IgD-negative memory B cell (primary cell): ENCODE data around the gene TUBGCP5. TPM values are rescaled to one million over a fixed set of nuclear protein-coding genes. Genes with fewer than 3 reads are reported as not detected.
A peak's percentile ranks its signal among the peaks of the same experiment; 100 is the strongest.
"Not testable (repeated sequence)": the region's sequence is repeated elsewhere in the genome, so short reads cannot be mapped to it uniquely, and the experiment has no call there.

ENCODE experiments used
- H3K27ac Mint-ChIP-seq, 3 donors: one replicate each; pipeline ENCODE4 v1.8.0; 2020 to 2022; ENCODE audit warnings: mild to moderate bottlenecking in 3 of 3, mixed read lengths in 3 of 3, moderate library complexity in 1 of 3
- H3K27me3 Mint-ChIP-seq: one replicate; pipeline ENCODE4 v1.8.0; 2021; ENCODE audit warnings: mixed read lengths
- H3K36me3 Mint-ChIP-seq: one replicate; pipeline ENCODE4 v1.8.0; 2020; ENCODE audit warnings: mild to moderate bottlenecking, mixed read lengths
- H3K4me1 Mint-ChIP-seq, 3 donors: one replicate each; pipeline ENCODE4 v1.8.0; 2020 to 2022; ENCODE audit warnings: mixed read lengths in 3 of 3, mild to moderate bottlenecking in 1 of 3
- H3K4me3 Mint-ChIP-seq, 4 donors: one replicate each; pipeline ENCODE4 v1.8.0; 2020 to 2022; ENCODE audit warnings: mild to moderate bottlenecking in 4 of 4, mixed read lengths in 4 of 4, moderate library complexity in 3 of 4
- H3K9me3 Mint-ChIP-seq, 3 donors: one replicate each; pipeline ENCODE4 v1.8.0; 2020 to 2021; ENCODE audit warnings: mixed read lengths in 3 of 3, mild to moderate bottlenecking in 1 of 3
- polyA plus RNA-seq: library from polyadenylated mRNA; unstranded; fragments of 300-500 nt; fragmentation: Illumina TruSeq; gene quantifications from one replicate; pipeline ENCODE4 v1.2.3, GENCODE V29; 2021

The TUBGCP5 gene
- polyA plus RNA-seq = 4.8 TPM

DNA sequence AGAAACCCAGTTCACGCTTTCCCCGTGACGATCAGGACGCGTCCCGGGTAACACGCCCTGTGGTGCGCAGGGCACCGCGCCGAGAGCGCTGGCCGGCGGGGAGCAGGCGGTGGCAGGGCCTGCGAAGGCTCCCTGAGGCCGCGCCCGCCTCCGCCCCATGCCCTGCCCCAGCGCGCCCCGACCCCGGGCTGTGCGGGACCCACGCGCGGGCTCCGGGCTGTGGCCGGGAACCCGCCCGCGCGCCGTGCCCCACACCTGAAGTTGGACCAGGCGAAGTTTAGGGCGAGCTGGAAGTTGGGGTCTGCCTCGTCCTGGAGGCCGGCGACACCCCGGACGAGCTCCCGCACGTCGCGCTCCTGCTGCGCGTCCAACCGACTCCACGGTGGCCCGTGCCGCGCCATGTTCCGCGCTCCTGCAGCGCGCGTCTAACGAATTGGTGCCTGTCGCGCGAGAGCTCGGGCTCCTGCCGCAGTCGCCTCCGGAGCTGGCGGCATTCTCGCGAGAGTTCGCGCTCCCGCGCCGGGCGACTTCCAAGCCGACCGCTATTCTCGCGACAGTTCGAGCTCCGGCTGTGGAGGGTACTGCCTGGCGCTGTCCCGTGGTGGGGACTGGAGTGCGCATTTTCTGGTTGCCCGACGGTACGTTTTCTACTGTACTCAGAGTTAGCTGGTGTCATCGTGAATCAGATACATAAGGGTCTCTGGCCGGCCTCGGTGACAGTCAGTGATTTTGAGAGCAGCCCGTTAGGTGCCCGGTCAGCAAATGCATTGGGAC lies at the start of gene TUBGCP5:
Gene TUBGCP5 (minus strand): TSS at position 427 of the 774 bp plus-strand sequence. CDS start 26 bp downstream, at position 401.
- peak within 1 kb of the TSS; percentile 83 to 96 (median 89) for H3K27ac Mint-ChIP-seq
- peak within 1 kb of the TSS; percentile 86 to 96 (median 92) for H3K4me3 Mint-ChIP-seq
- peaks cover 7 to 9% (median 8%) of the 10 kb centered on the region in 3 donors for H3K4me1 Mint-ChIP-seq
- no peaks in the 10 kb centered on the region for H3K9me3 Mint-ChIP-seq
- H3K36me3 Mint-ChIP-seq = no peaks in the 10 kb centered on the region
- peaks cover 2% of the 10 kb centered on the region for H3K27me3 Mint-ChIP-seq

DNA sequence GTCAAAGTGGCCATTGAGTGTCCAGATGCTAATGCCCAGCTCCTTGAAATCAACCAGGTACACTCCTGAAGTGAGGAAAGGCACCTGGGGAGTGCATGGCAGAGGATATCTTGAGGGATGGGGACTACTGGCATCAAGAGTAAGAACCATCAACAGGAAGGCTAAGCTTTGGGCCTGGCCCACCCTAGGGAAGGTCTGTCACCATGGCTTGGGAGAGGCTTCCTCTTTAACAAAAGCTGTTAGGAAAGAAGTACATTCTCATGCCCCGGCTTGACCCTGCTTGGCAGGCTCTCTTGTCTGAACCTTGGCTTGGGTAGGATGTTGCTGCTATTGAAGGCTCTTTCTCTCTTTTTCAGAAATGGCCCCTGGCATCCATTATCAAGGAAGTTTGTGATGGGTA lies 43.7 kb upstream of the TUBGCP5 start:
- no peaks in the 10 kb centered on the region for H3K27me3 Mint-ChIP-seq
- H3K36me3 Mint-ChIP-seq = no peaks in the 10 kb centered on the region
- H3K4me3 Mint-ChIP-seq = no peak overlapping the region
- no peaks in the 10 kb centered on the region for H3K4me1 Mint-ChIP-seq
- no peak overlapping the region for H3K27ac Mint-ChIP-seq
- no peaks in the 10 kb centered on the region for H3K9me3 Mint-ChIP-seq

DNA sequence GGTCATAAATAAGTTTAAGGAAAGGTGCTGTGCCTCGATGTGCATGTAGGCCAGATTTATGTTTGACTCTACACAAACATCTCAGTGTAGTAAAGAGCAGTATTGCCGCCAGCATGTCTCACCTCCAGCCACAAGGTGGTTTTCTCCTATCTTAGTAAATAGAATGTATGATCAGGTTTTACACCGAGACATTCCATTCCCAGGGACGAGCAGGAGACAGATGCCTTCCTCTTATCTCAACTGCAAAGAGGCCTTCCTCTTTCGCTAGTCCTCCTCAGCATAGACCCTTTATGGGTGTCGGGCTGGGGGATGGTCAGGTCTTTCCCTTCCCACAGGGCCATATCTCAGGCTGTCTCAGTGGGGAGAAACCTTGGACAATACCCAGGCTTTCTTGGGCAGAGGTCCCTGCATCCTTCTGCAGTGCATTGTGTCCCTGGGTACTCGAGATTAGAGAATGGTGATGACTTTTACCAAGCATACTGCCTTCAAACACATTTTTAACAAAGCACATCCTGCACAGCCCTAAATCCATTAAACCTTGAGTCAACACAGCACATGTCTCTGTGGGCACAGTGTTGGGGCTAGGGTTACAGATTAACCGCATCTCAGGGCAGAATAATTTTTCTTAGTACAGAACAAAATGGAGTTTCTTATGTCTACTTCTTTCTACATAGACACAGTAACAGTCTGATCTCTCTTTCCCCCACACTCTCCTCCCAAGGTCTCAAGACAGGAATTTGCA lies 42.8 kb upstream of the TUBGCP5 start:
- H3K36me3 Mint-ChIP-seq, H3K9me3 Mint-ChIP-seq, H3K4me3 Mint-ChIP-seq, H3K27me3 Mint-ChIP-seq, H3K27ac Mint-ChIP-seq, H3K4me1 Mint-ChIP-seq: not testable (repeated sequence)

DNA sequence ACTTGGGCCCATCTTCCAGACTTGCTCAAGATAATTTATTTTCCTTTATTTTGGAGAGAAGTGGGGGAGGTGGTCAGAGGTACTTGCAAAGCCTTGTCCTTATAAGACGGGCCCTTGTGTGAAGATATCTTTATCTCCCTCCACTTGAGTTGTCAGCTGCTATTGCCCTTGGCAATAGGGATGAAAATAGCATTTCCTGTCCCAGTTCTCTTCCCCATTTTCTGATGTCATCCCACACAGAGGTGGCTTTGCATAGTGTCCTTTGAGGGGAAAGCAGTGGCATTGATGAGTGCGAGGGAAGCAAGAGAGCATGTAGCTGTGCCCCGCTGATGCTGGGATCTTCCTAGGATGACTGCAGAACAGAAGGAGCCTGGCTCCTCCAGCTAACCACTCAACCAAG lies 41.9 kb upstream of the TUBGCP5 start:
- Mint-ChIP-seq H3K9me3 (no peaks in the 10 kb centered on the region), H3K27me3 (no peaks in the 10 kb centered on the region), H3K4me1 (no peaks in the 10 kb centered on the region), H3K36me3 (no peaks in the 10 kb centered on the region), H3K4me3 (no peak overlapping the region), H3K27ac (no peak overlapping the region)

DNA sequence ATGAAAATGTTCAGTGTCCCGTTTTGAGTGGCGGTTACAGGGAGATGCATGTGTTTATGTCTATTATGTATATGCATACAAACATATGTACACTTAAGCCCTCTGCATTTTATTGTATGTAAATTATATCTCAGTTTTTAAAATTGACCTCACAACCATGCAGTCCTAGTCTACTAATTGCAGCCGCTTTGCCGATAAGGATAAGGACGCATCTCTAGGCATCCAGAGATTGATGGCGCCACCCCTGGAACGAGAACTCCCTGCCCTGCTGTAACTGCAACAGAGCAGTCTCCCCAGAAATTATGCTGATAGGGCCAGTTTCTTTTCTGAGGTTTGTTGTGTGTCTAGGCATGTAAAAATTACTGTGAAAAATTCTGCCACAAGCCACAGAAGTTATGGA lies 40.4 kb upstream of the TUBGCP5 start:
- no peak overlapping the region for H3K27ac Mint-ChIP-seq
- peaks cover 1% of the 10 kb centered on the region for H3K27me3 Mint-ChIP-seq
- H3K4me1 Mint-ChIP-seq = no peaks in the 10 kb centered on the region
- no peak overlapping the region for H3K4me3 Mint-ChIP-seq
- H3K9me3 Mint-ChIP-seq = no peaks in the 10 kb centered on the region
- no peaks in the 10 kb centered on the region for H3K36me3 Mint-ChIP-seq

DNA sequence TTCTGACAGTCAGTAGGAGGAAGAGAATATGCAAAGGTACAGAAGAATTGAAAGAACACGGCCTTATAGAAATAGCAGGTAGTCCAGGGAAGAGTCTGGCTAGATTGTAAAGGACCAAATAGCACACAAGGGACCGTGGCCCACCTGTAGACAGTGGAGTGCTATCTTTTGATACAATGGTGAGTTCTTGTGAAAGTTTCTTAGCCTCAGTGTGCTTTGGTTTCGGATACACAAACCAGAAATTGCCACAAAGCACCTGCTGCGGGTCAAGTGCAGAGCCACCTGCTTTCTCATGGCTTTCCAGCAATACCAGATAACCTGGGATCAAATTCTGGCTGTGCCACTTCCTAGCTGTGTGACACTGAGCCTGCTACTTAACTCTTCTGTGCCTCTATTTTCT lies 36.6 kb upstream of the TUBGCP5 start:
- H3K27ac Mint-ChIP-seq = no peak overlapping the region
- peaks cover 6% of the 10 kb centered on the region for H3K27me3 Mint-ChIP-seq
- H3K4me3 Mint-ChIP-seq = no peak overlapping the region
- no peaks in the 10 kb centered on the region for H3K9me3 Mint-ChIP-seq
- no peaks in the 10 kb centered on the region for H3K4me1 Mint-ChIP-seq
- H3K36me3 Mint-ChIP-seq = no peaks in the 10 kb centered on the region

DNA sequence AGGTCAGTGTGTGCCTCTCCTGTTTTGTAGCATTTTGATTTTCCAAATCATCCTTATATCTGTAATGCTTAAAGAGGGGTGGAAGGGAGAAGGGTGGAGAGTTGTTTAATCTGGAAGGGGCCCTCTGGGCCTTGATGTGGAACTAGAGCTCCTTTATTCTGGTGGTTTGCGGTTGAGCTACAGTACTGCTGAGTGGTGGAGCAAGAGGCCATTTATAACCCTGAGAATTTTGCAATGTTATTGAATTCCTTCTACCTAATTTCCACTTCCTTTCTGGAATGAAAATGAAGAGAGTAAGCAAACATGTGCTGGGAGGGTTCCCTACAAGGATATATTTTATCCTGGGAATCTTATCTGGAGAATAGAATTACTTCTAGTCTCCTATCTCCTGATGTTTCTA lies 35.3 kb upstream of the TUBGCP5 start:
- H3K27ac Mint-ChIP-seq = no peak overlapping the region

DNA sequence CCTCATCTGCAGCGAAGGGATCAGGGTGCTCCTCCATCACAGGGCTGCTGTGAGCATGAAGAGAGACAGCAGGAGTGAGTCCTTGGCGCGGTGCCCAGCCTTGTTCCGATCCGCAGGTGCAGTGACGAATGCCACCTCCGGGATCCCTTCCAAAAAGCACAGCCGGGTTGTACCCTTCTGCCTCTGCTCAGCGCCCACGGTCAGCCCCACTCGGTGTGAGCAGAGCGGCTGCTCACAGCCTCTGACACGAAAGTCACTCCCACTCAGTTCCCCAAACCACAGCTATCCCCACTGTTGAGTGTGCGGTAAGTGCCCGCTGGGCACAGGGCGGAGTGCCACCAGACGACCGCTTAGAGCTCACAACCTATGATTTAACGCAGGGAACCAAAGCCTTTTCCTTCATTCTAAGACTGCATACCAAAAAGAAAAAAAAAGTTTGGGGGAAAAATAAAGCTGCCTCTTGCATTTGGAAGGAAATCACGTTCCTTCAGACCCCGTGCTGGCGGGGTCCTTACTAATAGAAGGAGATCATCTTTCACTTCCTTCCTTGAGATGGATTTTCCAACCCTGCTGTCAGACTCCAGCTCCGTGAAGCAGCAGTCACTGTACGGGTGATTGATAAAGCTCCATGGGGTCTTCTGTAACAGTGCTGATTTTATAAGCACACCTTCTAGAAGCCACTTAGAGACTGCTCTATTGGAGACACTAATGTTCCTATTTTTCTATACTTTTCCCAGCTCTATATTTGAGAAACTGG lies 34.7 kb upstream of the TUBGCP5 start:
- Mint-ChIP-seq H3K36me3 (no peaks in the 10 kb centered on the region), H3K27ac (no peak overlapping the region), H3K4me3 (no peak overlapping the region), H3K9me3 (no peaks in the 10 kb centered on the region), H3K27me3 (peaks cover 6% of the 10 kb centered on the region), H3K4me1 (no peaks in the 10 kb centered on the region)

More for the DNA sequence above, 35.3 kb upstream of the TUBGCP5 start:
- Mint-ChIP-seq H3K27me3 (peaks cover 6% of the 10 kb centered on the region), H3K4me3 (no peak overlapping the region), H3K4me1 (no peaks in the 10 kb centered on the region), H3K36me3 (no peaks in the 10 kb centered on the region), H3K9me3 (no peaks in the 10 kb centered on the region)

DNA sequence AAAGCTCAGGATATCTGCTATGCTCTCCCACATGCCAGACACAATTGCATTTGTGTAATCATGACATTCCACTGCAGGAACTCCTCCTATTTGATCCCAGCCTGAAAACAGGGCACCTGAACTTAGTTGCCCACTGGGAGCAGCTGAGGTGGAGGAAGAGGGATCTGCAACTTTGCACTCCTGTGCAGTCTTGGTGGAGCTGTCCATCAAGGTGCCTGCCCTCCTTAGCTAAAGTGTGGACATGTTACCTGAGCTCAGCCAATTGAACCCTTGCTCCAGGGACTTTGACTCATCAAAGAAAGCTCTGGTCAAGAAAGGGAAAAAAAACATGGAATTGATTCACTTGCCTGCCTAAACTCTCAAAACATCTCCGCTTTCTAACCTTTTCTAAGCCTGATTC lies 33.3 kb upstream of the TUBGCP5 start:
- no peaks in the 10 kb centered on the region for H3K9me3 Mint-ChIP-seq
- H3K27me3 Mint-ChIP-seq = peaks cover 6% of the 10 kb centered on the region
- H3K4me1 Mint-ChIP-seq = no peaks in the 10 kb centered on the region
- no peak overlapping the region for H3K27ac Mint-ChIP-seq
- no peak overlapping the region for H3K4me3 Mint-ChIP-seq
- no peaks in the 10 kb centered on the region for H3K36me3 Mint-ChIP-seq

DNA sequence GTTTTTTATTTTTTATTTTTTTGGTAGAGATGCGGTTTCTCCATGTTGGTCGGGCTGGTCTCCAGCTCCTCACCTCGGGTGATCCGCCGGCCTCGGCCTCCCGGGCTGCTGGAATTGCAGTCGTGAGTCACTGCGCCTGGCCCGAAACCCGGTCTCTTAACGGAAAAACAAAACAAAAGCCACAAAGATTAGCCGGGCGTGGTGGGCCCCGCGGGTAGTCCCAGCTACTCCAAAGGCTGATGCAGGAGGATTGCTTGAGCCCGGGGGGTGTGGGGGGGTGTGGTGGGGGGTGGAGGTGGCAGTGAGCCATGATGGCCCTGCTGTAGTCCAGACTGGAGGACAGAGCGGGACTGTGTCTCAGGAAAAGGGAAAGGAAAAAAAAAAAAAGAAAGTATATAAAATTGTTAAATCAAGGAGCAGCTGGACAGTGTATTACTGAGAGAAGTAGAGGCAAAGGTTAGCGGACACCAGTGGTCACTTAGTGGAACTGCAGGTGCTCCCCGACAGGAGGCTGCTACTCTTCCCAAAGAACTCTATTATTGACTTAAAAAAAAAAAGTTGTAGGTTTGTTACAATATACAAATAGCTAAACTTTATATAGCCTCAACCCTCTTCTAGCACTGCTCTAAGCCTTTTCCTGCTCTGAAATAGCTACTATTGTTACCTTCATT lies 30.3 kb upstream of the TUBGCP5 start:
- no peaks in the 10 kb centered on the region for H3K36me3 Mint-ChIP-seq
- no peak overlapping the region for H3K4me3 Mint-ChIP-seq
- H3K9me3 Mint-ChIP-seq = peaks cover 0 to 2% (median 0%) of the 10 kb centered on the region in 3 donors
- H3K27ac Mint-ChIP-seq = no peak overlapping the region
- peaks cover 4% of the 10 kb centered on the region for H3K27me3 Mint-ChIP-seq
- H3K4me1 Mint-ChIP-seq = no peaks in the 10 kb centered on the region

DNA sequence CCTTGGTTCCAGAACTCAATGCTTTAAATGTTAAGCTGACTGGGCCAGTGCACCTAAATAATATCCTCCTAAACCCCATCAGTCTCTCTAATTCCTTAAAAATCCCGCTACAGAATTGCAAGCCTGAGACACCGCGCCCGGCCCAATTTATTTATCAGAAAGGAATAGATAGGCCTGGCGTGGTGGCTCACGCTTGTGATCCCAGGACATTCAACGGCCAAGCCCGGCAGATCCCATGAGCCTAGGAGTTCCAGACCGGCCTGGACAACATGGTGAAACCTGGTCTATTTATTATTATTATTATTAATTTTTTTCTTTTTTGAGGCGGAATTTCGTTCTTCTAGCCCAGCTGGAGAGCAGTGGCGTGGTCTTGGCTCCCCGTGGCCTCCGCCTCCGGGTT lies 28.0 kb upstream of the TUBGCP5 start:
- Mint-ChIP-seq H3K27ac (no peak overlapping the region), H3K4me1 (no peaks in the 10 kb centered on the region), H3K36me3 (no peaks in the 10 kb centered on the region), H3K9me3 (peaks cover 0 to 7% (median 6%) of the 10 kb centered on the region in 3 donors), H3K4me3 (no peak overlapping the region), H3K27me3 (peaks cover 2% of the 10 kb centered on the region)

DNA sequence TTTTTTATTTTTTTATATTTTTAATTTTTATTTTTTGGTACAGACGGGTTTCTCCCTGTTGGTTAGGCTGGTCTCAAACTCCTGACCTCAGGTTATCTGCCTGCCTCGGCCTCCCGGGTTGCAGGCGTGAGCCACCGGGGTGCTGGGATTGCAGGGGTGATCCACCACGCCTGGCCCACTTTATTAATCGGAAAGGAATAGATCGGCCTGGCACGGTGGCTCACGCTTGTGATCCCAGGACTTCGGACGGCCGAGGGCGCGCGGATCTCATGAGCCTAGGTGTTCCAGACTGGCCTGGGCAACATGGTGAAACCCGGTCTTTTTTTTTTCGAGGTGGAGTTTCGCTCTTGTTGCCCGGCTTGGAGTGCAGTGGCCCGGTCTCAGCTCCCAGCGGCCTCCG lies 26.5 kb upstream of the TUBGCP5 start:
- no peaks in the 10 kb centered on the region for H3K36me3 Mint-ChIP-seq
- no peak overlapping the region for H3K27ac Mint-ChIP-seq
- H3K27me3 Mint-ChIP-seq = no peaks in the 10 kb centered on the region
- no peaks in the 10 kb centered on the region for H3K4me1 Mint-ChIP-seq
- H3K9me3 Mint-ChIP-seq = peaks cover 0 to 8% (median 7%) of the 10 kb centered on the region in 3 donors
- H3K4me3 Mint-ChIP-seq = no peak overlapping the region

DNA sequence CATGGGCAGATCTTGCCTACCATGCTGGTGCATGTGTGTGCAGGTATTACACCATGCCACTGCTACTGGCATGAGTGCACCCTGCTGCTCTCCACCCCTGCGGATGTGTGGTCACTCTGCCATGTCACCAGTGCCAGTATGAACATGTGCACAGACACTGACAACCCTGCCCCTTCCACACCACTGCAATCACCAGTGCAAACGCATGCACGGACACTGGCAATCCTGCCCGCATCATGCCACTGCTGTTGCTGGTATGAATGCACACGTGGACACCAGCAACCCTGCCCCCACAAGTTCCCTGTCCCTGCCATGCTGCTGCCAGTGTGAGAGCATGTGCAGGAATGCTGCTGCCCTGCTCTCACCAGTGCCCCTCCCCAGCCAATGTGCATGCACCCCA lies 24.8 kb upstream of the TUBGCP5 start:
- H3K9me3 Mint-ChIP-seq = peaks cover 0 to 8% (median 7%) of the 10 kb centered on the region in 3 donors
- H3K27ac Mint-ChIP-seq = no peak overlapping the region
- no peaks in the 10 kb centered on the region for H3K4me1 Mint-ChIP-seq
- H3K4me3 Mint-ChIP-seq = peak overlapping the region in 1 of 4 donors; percentile 34
- H3K27me3 Mint-ChIP-seq = no peaks in the 10 kb centered on the region
- H3K36me3 Mint-ChIP-seq = no peaks in the 10 kb centered on the region

DNA sequence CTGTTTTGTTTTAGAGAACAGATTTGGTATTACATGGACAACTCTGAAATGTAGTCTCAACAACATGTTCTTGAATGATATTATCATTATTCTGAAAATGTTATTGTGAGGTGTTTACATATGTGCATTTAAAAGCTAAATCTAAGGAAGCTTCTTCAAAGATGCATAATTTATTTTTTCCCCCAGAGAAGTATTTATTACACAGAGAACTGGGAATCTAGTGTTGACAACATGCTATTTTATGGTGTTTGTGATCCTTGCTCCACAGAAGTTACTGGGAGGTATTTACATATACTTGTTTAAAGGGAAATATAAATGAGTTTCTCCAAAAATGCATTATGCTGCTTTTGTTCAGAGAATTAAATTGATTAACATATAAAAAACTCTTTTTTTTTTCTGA lies 18.3 kb upstream of the TUBGCP5 start:
- no peaks in the 10 kb centered on the region for H3K27me3 Mint-ChIP-seq
- H3K4me3 Mint-ChIP-seq = no peak overlapping the region
- H3K9me3 Mint-ChIP-seq = peaks cover 0 to 4% (median 4%) of the 10 kb centered on the region in 3 donors
- H3K4me1 Mint-ChIP-seq = no peaks in the 10 kb centered on the region
- H3K36me3 Mint-ChIP-seq = no peaks in the 10 kb centered on the region
- H3K27ac Mint-ChIP-seq = no peak overlapping the region

DNA sequence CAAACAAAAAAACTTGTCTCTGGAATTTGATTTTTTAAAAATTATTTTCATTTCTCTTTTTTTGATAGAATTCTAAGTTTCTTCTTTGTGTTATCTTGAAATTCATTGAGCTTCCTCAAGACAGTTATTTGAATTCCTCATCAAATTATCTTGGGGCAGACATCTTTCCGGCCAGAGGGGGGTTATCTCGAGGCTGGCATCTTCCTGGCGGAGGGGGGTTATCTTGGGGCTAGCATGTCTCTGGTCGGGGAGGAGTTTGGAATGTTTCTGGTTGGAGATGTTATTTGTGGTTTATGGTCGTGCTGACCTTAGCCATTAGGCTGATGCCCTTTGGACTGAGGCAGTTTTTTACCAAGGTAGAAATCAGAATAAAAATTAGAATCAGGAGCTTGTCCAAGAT lies 15.9 kb upstream of the TUBGCP5 start:
- H3K4me1 Mint-ChIP-seq = peaks cover 0 to 7% (median 0%) of the 10 kb centered on the region in 3 donors
- no peaks in the 10 kb centered on the region for H3K9me3 Mint-ChIP-seq
- H3K27ac Mint-ChIP-seq = no peak overlapping the region
- H3K4me3 Mint-ChIP-seq = no peak overlapping the region
- H3K36me3 Mint-ChIP-seq = no peaks in the 10 kb centered on the region
- H3K27me3 Mint-ChIP-seq = no peaks in the 10 kb centered on the region
